IPS-18c (cell line): ENCODE results near the gene KLHL33.

Source experiments
- H3K4me3 ChIP-seq: 2 replicates; pipeline ENCODE4 v1.7.0; 2013; ENCODE audit warnings: low read depth, mild to moderate bottlenecking, low read length, moderate library complexity; ENCODE audit not compliant: insufficient read depth
- H3K9me3 ChIP-seq: one replicate; pipeline ENCODE4 v1.6.1; 2013; ENCODE audit warnings: mild to moderate bottlenecking, low read length, moderate library complexity; ENCODE audit not compliant: control insufficient read depth, insufficient read depth

The KLHL33 gene

GRCh38 chr14:20391505-20391904 lies 44.5 kb downstream of the KLHL33 start:
- Histone ChIP-seq H3K4me3 (no peak overlapping the region), H3K9me3 (no peaks in the 10 kb centered on the region)

- no peak overlapping the region for H3K4me3 ChIP-seq
These were observed 47.8 kb downstream of the KLHL33 start for GRCh38 chr14:20388159-20388558.

GRCh38 chr14:20387576-20387975 lies 48.4 kb downstream of the KLHL33 start:
- H3K9me3 ChIP-seq: no peaks in the 10 kb centered on the region
- no peak overlapping the region for H3K4me3 ChIP-seq

More at GRCh38 chr14:20388159-20388558, 47.8 kb downstream of the KLHL33 start:
- H3K9me3 ChIP-seq: no peaks in the 10 kb centered on the region

- Histone ChIP-seq H3K4me3 (no peak overlapping the region), H3K9me3 (no peaks in the 10 kb centered on the region)
These were observed 49.6 kb downstream of the KLHL33 start for GRCh38 chr14:20386276-20386855.

- Histone ChIP-seq H3K9me3 (no peaks in the 10 kb centered on the region), H3K4me3 (no peak overlapping the region)
These were observed 51.1 kb downstream of the KLHL33 start for GRCh38 chr14:20384886-20385285.

GRCh38 chr14:20384321-20384720 lies 51.6 kb downstream of the KLHL33 start:
- Histone ChIP-seq H3K4me3 (no peak overlapping the region), H3K9me3 (no peaks in the 10 kb centered on the region)

- no peaks in the 10 kb centered on the region for H3K9me3 ChIP-seq
- H3K4me3 ChIP-seq: no peak overlapping the region
These were observed 52.3 kb downstream of the KLHL33 start for GRCh38 chr14:20383636-20384035.

- Histone ChIP-seq H3K4me3 (no peak overlapping the region), H3K9me3 (no peaks in the 10 kb centered on the region)
These were observed 52.9 kb downstream of the KLHL33 start for GRCh38 chr14:20383032-20383431.

- no peak overlapping the region for H3K4me3 ChIP-seq
- no peaks in the 10 kb centered on the region for H3K9me3 ChIP-seq
These were observed 53.4 kb downstream of the KLHL33 start for GRCh38 chr14:20382526-20382925.

- no peak overlapping the region for H3K4me3 ChIP-seq
- no peaks in the 10 kb centered on the region for H3K9me3 ChIP-seq
These were observed 54.6 kb downstream of the KLHL33 start for GRCh38 chr14:20381341-20381740.

GRCh38 chr14:20380681-20381080 lies 55.3 kb downstream of the KLHL33 start:
- Histone ChIP-seq H3K9me3 (no peaks in the 10 kb centered on the region), H3K4me3 (no peak overlapping the region)

GRCh38 chr14:20379743-20380142 lies 56.2 kb downstream of the KLHL33 start:
- Histone ChIP-seq H3K4me3 (no peak overlapping the region), H3K9me3 (no peaks in the 10 kb centered on the region)

GRCh38 chr14:20377171-20377570 lies 58.8 kb downstream of the KLHL33 start:
- Histone ChIP-seq H3K4me3 (no peak overlapping the region), H3K9me3 (no peaks in the 10 kb centered on the region)

GRCh38 chr14:20376071-20376588 lies 59.8 kb downstream of the KLHL33 start:
- H3K4me3 ChIP-seq: no peak overlapping the region
- H3K9me3 ChIP-seq: no peaks in the 10 kb centered on the region
